ENCODE measurements around the gene SLC6A5. TPM values are rescaled to one million over a fixed set of nuclear protein-coding genes. Genes with fewer than 3 reads are reported as not detected.

Gene SLC6A5
- total and polyA plus RNA-seq, 2 of the 4 experiments (the other 2 are of a cell fraction): not detected

- Histone ChIP-seq H2BK5ac (ENCODE audit: low read depth, low read length, poor library complexity, severe bottlenecking) (no peak overlapping the region), H2BK15ac (ENCODE audit: low read depth, low read length) (no peak overlapping the region), H4K8ac (ENCODE audit: low read depth in 2 of 2, low read length in 2 of 2) (no peak overlapping the region), H2AK5ac (ENCODE audit: low read depth, low read length) (no peak overlapping the region), H2AK9ac (replicated peaks; ENCODE audit: low read depth, low read length, poor library complexity) (no peak overlapping the region), H4K91ac (ENCODE audit: insufficient read depth, low read depth, low read length) (no peak overlapping the region), H2BK20ac (ENCODE audit: low read depth, low read length) (no peak overlapping the region), H3K4me3 (ENCODE audit: insufficient read depth, low read depth, low read length) (no peak overlapping the region), H3K36me3 (ENCODE audit: control insufficient read depth, insufficient read depth, low read length) (no peaks in the 10 kb centered on the region), H3K4ac (ENCODE audit: low read depth, low read length) (no peak overlapping the region), H3K9ac (ENCODE audit: low read depth, low read length) (no peak overlapping the region), H3K56ac (ENCODE audit: extremely low read depth, insufficient read depth, low read length) (no peak overlapping the region), H4K20me1 (ENCODE audit: insufficient read depth, low read length) (no peaks in the 10 kb centered on the region), H2BK120ac (ENCODE audit: low read depth, low read length) (no peak overlapping the region), H3K79me1 (ENCODE audit: low read depth in 1 of 2, low read length in 2 of 2) (no peaks in the 10 kb centered on the region), H3K23ac (ENCODE audit: low read depth, low read length) (no peak overlapping the region), H3K9me1 (ENCODE audit: insufficient read depth, low read length) (no peaks in the 10 kb centered on the region), H3K4me1 (ENCODE audit: control insufficient read depth, insufficient read depth, low read length) (no peaks in the 10 kb centered on the region), H3K27me3 (ENCODE audit: control insufficient read depth, insufficient read depth, low read length) (no peaks in the 10 kb centered on the region), H2AFZ (replicated peaks; ENCODE audit: low read length, poor library complexity) (no peak overlapping the region), H4K5ac (ENCODE audit: low read depth, low read length) (no peak overlapping the region), H3K14ac (replicated peaks; ENCODE audit: low read depth, low read length) (no peak overlapping the region), H3K4me2 (ENCODE audit: low read depth, low read length) (no peak overlapping the region), H3K9me3 (ENCODE audit: control insufficient read depth, insufficient read depth, low read length) (no peaks in the 10 kb centered on the region), H3K27ac (ENCODE audit: insufficient read depth, low read length) (no peak overlapping the region), H3K18ac (ENCODE audit: low read depth, low read length) (no peak overlapping the region)
- TF ChIP-seq BHLHE40 (IDR thresholded peaks at IDR 0.05; ENCODE audit: low read depth, low read length) (no peak), ELK1 (IDR thresholded peaks at IDR 0.05; ENCODE audit: borderline replicate concordance, low read depth, low read length) (no peak), RCOR1 (IDR thresholded peaks at IDR 0.05; ENCODE audit: insufficient replicate concordance, low read length) (no peak), CHD1 (IDR thresholded peaks at IDR 0.05; ENCODE audit: low read depth, low read length) (no peak), USF2 (IDR thresholded peaks at IDR 0.05; ENCODE audit: low read depth, low read length) (no peak), RFX5 (IDR thresholded peaks at IDR 0.05; ENCODE audit: low read depth, low read length) (no peak), MAFK (IDR thresholded peaks at IDR 0.05; ENCODE audit: low read depth, low read length) (no peak), FOS (IDR thresholded peaks at IDR 0.05; ENCODE audit: low read depth, low read length) (no peak), NFE2L2 (IDR thresholded peaks at IDR 0.05; ENCODE audit: low read depth, low read length) (no peak), SMC3 (IDR thresholded peaks at IDR 0.05; ENCODE audit: low read depth, low read length) (no peak), CTCF (conservative IDR thresholded peaks at IDR 0.05; ENCODE audit: low read depth, low read length) (no peak), MXI1 (IDR thresholded peaks at IDR 0.05; ENCODE audit: borderline replicate concordance, low read depth, low read length) (no peak), MAZ (IDR thresholded peaks at IDR 0.05; ENCODE audit: borderline replicate concordance, low read depth, low read length) (no peak), POLR2A (IDR thresholded peaks at IDR 0.05; ENCODE audit: low read depth, low read length) (no peak), RAD21 (IDR thresholded peaks at IDR 0.05; ENCODE audit: low read length) (no peak), CEBPB (IDR thresholded peaks at IDR 0.05; ENCODE audit: low read depth, low read length) (no peak)
- BruUV-seq (replicated peaks): no TSS peak
- intact Hi-C loops (cut with micrococcal nuclease): no loop called here
- POLR2A ChIA-PET (ENCODE audit: unreplicated experiment): no interaction called here
- CTCF ChIA-PET: no interaction called here
- ATAC-seq (ENCODE audit: low read depth) (no peak), DNase-seq (no peak)
- in situ Hi-C loops (cut with MboI; ENCODE audit: low sequenced_read_pairs): no loop called here
- dilution Hi-C loops (cut with HindIII; ENCODE audit: low sequenced_read_pairs, unreplicated experiment): no loop called here
- 80% methylated on average over 1 of the region's 5 CpGs; no CpG with 5 or more reads in 1 of the 2 experiments for WGBS, 2 experiments (ENCODE audit: extremely low coverage in 2 of 2, insufficient read length in 1 of 2)
Measured at GRCh38 chr11:20566591-20567434, 32.6 kb upstream of the SLC6A5 start.

All from IMR-90 (cell line).